ENCODE data around the gene CNPY2.

Gene CNPY2

GRCh38 chr12:56299853-56300643 lies 15.7 kb downstream of the CNPY2 start, which contains the start of gene CS:
TSS of gene CS (minus strand) at chr12:56300330. CDS start at chr12:56300201, 129 bp downstream.
- H3K4me2 ChIP-seq (ENCODE audit: low read length, poor library complexity, severe bottlenecking) = peak within 1 kb of the TSS; percentile 67
- peaks cover 7% of the 10 kb centered on the region for H3K79me1 ChIP-seq (replicated peaks; ENCODE audit: low read length, poor library complexity, severe bottlenecking)
- peak within 1 kb of the TSS; percentile 58 for H2AK5ac ChIP-seq (ENCODE audit: low read length, severe bottlenecking)
- peak within 1 kb of the TSS; percentile 57 for H2BK15ac ChIP-seq (ENCODE audit: low read depth, poor library complexity, severe bottlenecking)
- H3K4me1 ChIP-seq (ENCODE audit: control insufficient read depth, insufficient read depth, low read depth, low read length) = peaks cover 14% of the 10 kb centered on the region
- DNase-seq = peak; percentile 98
- peak within 1 kb of the TSS in 1 of 2 experiments; percentile 61 for H3K23ac ChIP-seq (ENCODE audit: low read length in 2 of 2)
- under 1% methylated on average over 63 of the region's 63 CpGs for WGBS
- H3K4me3 ChIP-seq (ENCODE audit: insufficient read depth in 1 of 2, low read depth in 1 of 2, low read length in 2 of 2) = peak within 1 kb of the TSS; percentile 90 to 95
- H3K9ac ChIP-seq (ENCODE audit: low read length) = peak within 1 kb of the TSS; percentile 91
- H2BK5ac ChIP-seq (ENCODE audit: low read depth, low read length, poor library complexity, severe bottlenecking) = no peak within 1 kb of the TSS
- H4K91ac ChIP-seq (ENCODE audit: low read length) = peak within 1 kb of the TSS; percentile 94
- H3K9me3 ChIP-seq (ENCODE audit: control insufficient read depth, low read length) = no peaks in the 10 kb centered on the region
- H3K18ac ChIP-seq (ENCODE audit: low read depth in 1 of 2, low read length in 2 of 2) = peak within 1 kb of the TSS; percentile 88 to 96
- H2BK120ac ChIP-seq (ENCODE audit: low read depth, low read length) = peak within 1 kb of the TSS; percentile 80
- H3K27ac ChIP-seq (ENCODE audit: low read length, poor library complexity, severe bottlenecking) = peak within 1 kb of the TSS; percentile 91
- peak within 1 kb of the TSS; percentile 96 for H4K8ac ChIP-seq (ENCODE audit: low read length)
- no peak within 1 kb of the TSS for H2BK12ac ChIP-seq (ENCODE audit: low read length in 2 of 2)
- H3K36me3 ChIP-seq (ENCODE audit: control insufficient read depth in 1 of 2, insufficient read depth in 2 of 2, low read depth in 1 of 2, low read length in 2 of 2) = peaks cover 12 to 28% of the 10 kb centered on the region in 2 experiments
- peak within 1 kb of the TSS; percentile 76 for H2AFZ ChIP-seq (ENCODE audit: low read depth, low read length)
- H3K14ac ChIP-seq (ENCODE audit: low read length in 2 of 2) = peak within 1 kb of the TSS in 1 of 2 experiments; percentile 94
- peak within 1 kb of the TSS; percentile 81 to 86 for H3K4ac ChIP-seq (ENCODE audit: low read depth in 1 of 2, low read length in 2 of 2)
- no peaks in the 10 kb centered on the region for H3K27me3 ChIP-seq (ENCODE audit: control insufficient read depth in 1 of 2, insufficient read depth in 1 of 2, low read length in 2 of 2)

GRCh38 chr12:56299308-56299852 lies 16.4 kb downstream of the CNPY2 start:
- Histone ChIP-seq H3K4me1 (ENCODE audit: control insufficient read depth, insufficient read depth, low read depth, low read length) (peaks cover 14% of the 10 kb centered on the region), H3K27ac (ENCODE audit: low read length, poor library complexity, severe bottlenecking) (peak overlapping the region; percentile 91), H3K14ac (ENCODE audit: low read length in 2 of 2) (peak overlapping the region in 1 of 2 experiments; percentile 94), H3K9ac (ENCODE audit: low read length) (peak overlapping the region; percentile 91), H4K91ac (ENCODE audit: low read length) (peak overlapping the region; percentile 94), H3K27me3 (ENCODE audit: control insufficient read depth in 1 of 2, insufficient read depth in 1 of 2, low read length in 2 of 2) (no peaks in the 10 kb centered on the region), H3K4me2 (ENCODE audit: low read length, poor library complexity, severe bottlenecking) (peak overlapping the region; percentile 61), H3K4ac (ENCODE audit: low read depth in 1 of 2, low read length in 2 of 2) (peak overlapping the region in 1 of 2 experiments; percentile 86), H3K79me1 (replicated peaks; ENCODE audit: low read length, poor library complexity, severe bottlenecking) (peaks cover 7% of the 10 kb centered on the region), H2BK120ac (ENCODE audit: low read depth, low read length) (no peak overlapping the region), H3K23ac (ENCODE audit: low read length in 2 of 2) (no peak overlapping the region), H3K18ac (ENCODE audit: low read depth in 1 of 2, low read length in 2 of 2) (peak overlapping the region; percentile 72 to 96), H2AFZ (ENCODE audit: low read depth, low read length) (no peak overlapping the region), H2BK15ac (ENCODE audit: low read depth, poor library complexity, severe bottlenecking) (no peak overlapping the region), H3K36me3 (ENCODE audit: control insufficient read depth in 1 of 2, insufficient read depth in 2 of 2, low read depth in 1 of 2, low read length in 2 of 2) (peaks cover 15 to 24% of the 10 kb centered on the region in 2 experiments), H2AK5ac (ENCODE audit: low read length, severe bottlenecking) (no peak overlapping the region), H2BK12ac (ENCODE audit: low read length in 2 of 2) (no peak overlapping the region), H2BK5ac (ENCODE audit: low read depth, low read length, poor library complexity, severe bottlenecking) (no peak overlapping the region), H3K9me3 (ENCODE audit: control insufficient read depth, low read length) (no peaks in the 10 kb centered on the region), H3K4me3 (ENCODE audit: insufficient read depth in 1 of 2, low read depth in 1 of 2, low read length in 2 of 2) (peak overlapping the region; percentile 90 to 95), H4K8ac (ENCODE audit: low read length) (no peak overlapping the region)
- DNase-seq = no peak
- WGBS = 10% methylated on average over 10 of the region's 10 CpGs

- H3K4ac ChIP-seq (ENCODE audit: low read depth in 1 of 2, low read length in 2 of 2) = no peak overlapping the region
- no peaks in the 10 kb centered on the region for H3K27me3 ChIP-seq (ENCODE audit: control insufficient read depth in 1 of 2, insufficient read depth in 1 of 2, low read length in 2 of 2)
- H3K4me1 ChIP-seq (ENCODE audit: control insufficient read depth, insufficient read depth, low read depth, low read length) = peaks cover 14% of the 10 kb centered on the region
- no peak overlapping the region for H3K27ac ChIP-seq (ENCODE audit: low read length, poor library complexity, severe bottlenecking)
- no peaks in the 10 kb centered on the region for H3K9me3 ChIP-seq (ENCODE audit: control insufficient read depth, low read length)
- H2AFZ ChIP-seq (ENCODE audit: low read depth, low read length) = no peak overlapping the region
- H3K36me3 ChIP-seq (ENCODE audit: control insufficient read depth in 1 of 2, insufficient read depth in 2 of 2, low read depth in 1 of 2, low read length in 2 of 2) = peaks cover 15 to 22% of the 10 kb centered on the region in 2 experiments
- H3K18ac ChIP-seq (ENCODE audit: low read depth in 1 of 2, low read length in 2 of 2) = no peak overlapping the region
- no peak overlapping the region for H4K8ac ChIP-seq (ENCODE audit: low read length)
- H2BK5ac ChIP-seq (ENCODE audit: low read depth, low read length, poor library complexity, severe bottlenecking) = no peak overlapping the region
- peak overlapping the region; percentile 61 for H3K4me2 ChIP-seq (ENCODE audit: low read length, poor library complexity, severe bottlenecking)
- H2BK15ac ChIP-seq (ENCODE audit: low read depth, poor library complexity, severe bottlenecking) = no peak overlapping the region
- no peak overlapping the region for H4K91ac ChIP-seq (ENCODE audit: low read length)
- WGBS = 93% methylated on average over 5 of the region's 5 CpGs
- H3K14ac ChIP-seq (ENCODE audit: low read length in 2 of 2) = no peak overlapping the region
- no peak overlapping the region for H2AK5ac ChIP-seq (ENCODE audit: low read length, severe bottlenecking)
- H3K9ac ChIP-seq (ENCODE audit: low read length) = peak overlapping the region; percentile 91
- no peak for DNase-seq
- H3K79me1 ChIP-seq (replicated peaks; ENCODE audit: low read length, poor library complexity, severe bottlenecking) = peaks cover 6% of the 10 kb centered on the region
- no peak overlapping the region for H2BK120ac ChIP-seq (ENCODE audit: low read depth, low read length)
- H3K4me3 ChIP-seq (ENCODE audit: insufficient read depth in 1 of 2, low read depth in 1 of 2, low read length in 2 of 2) = peak overlapping the region in 1 of 2 experiments; percentile 95
- H2BK12ac ChIP-seq (ENCODE audit: low read length in 2 of 2) = no peak overlapping the region
- no peak overlapping the region for H3K23ac ChIP-seq (ENCODE audit: low read length in 2 of 2)
These were observed 17.0 kb downstream of the CNPY2 start for GRCh38 chr12:56298828-56299227.

- Histone ChIP-seq H3K27me3 (ENCODE audit: control insufficient read depth in 1 of 2, insufficient read depth in 1 of 2, low read length in 2 of 2) (no peaks in the 10 kb centered on the region), H3K9ac (ENCODE audit: low read length) (no peak overlapping the region), H3K4me3 (ENCODE audit: insufficient read depth in 1 of 2, low read depth in 1 of 2, low read length in 2 of 2) (no peak overlapping the region), H3K9me3 (ENCODE audit: control insufficient read depth, low read length) (no peaks in the 10 kb centered on the region), H4K91ac (ENCODE audit: low read length) (no peak overlapping the region), H3K4me2 (ENCODE audit: low read length, poor library complexity, severe bottlenecking) (no peak overlapping the region), H3K23ac (ENCODE audit: low read length in 2 of 2) (no peak overlapping the region), H2BK12ac (ENCODE audit: low read length in 2 of 2) (no peak overlapping the region), H3K18ac (ENCODE audit: low read depth in 1 of 2, low read length in 2 of 2) (no peak overlapping the region), H3K79me1 (replicated peaks; ENCODE audit: low read length, poor library complexity, severe bottlenecking) (peaks cover 5% of the 10 kb centered on the region), H4K8ac (ENCODE audit: low read length) (no peak overlapping the region), H2AK5ac (ENCODE audit: low read length, severe bottlenecking) (no peak overlapping the region), H2BK120ac (ENCODE audit: low read depth, low read length) (no peak overlapping the region), H3K36me3 (ENCODE audit: control insufficient read depth in 1 of 2, insufficient read depth in 2 of 2, low read depth in 1 of 2, low read length in 2 of 2) (peaks cover 15 to 25% of the 10 kb centered on the region in 2 experiments), H3K14ac (ENCODE audit: low read length in 2 of 2) (no peak overlapping the region), H3K4me1 (ENCODE audit: control insufficient read depth, insufficient read depth, low read depth, low read length) (peaks cover 14% of the 10 kb centered on the region), H3K27ac (ENCODE audit: low read length, poor library complexity, severe bottlenecking) (no peak overlapping the region), H2AFZ (ENCODE audit: low read depth, low read length) (no peak overlapping the region), H2BK15ac (ENCODE audit: low read depth, poor library complexity, severe bottlenecking) (no peak overlapping the region), H2BK5ac (ENCODE audit: low read depth, low read length, poor library complexity, severe bottlenecking) (no peak overlapping the region), H3K4ac (ENCODE audit: low read depth in 1 of 2, low read length in 2 of 2) (no peak overlapping the region)
- DNase-seq = no peak
- WGBS = 97% methylated on average over 8 of the region's 8 CpGs
These were observed 18.4 kb downstream of the CNPY2 start for GRCh38 chr12:56297400-56297799.

Data from mesenchymal stem cell (in vitro differentiated cells and primary cell).